WTC11 (cell line): ENCODE measurements around the gene SELENOW. TPM values are rescaled to one million over a fixed set of nuclear protein-coding genes. Genes with fewer than 3 reads are reported as not detected.

Experiments used
- AR ChIP-seq: fragments of 250-450 bp; sonication (Bioruptor Pico); IDR thresholded peaks from 2 replicates; pipeline ENCODE4 v1.9.0; 2021; ENCODE audit warnings: mild to moderate bottlenecking
- ARID4B ChIP-seq: sonication (generic); formaldehyde crosslinking; IDR thresholded peaks from 2 replicates; pipeline ENCODE4 v1.8.0; 2023; ENCODE audit warnings: missing genetic modification reagents, mild to moderate bottlenecking, borderline replicate concordance
- ATF3 ChIP-seq: sonication (generic); formaldehyde crosslinking; conservative IDR thresholded peaks from 2 replicates; pipeline ENCODE4 v1.8.1; 2022; ENCODE audit warnings: mild to moderate bottlenecking, missing genetic modification reagents
- CBFB ChIP-seq: sonication (generic); formaldehyde crosslinking; IDR thresholded peaks from 2 replicates; pipeline ENCODE4 v1.8.1; 2022; ENCODE audit warnings: mild to moderate bottlenecking, low read depth, missing genetic modification reagents
- CDX4 ChIP-seq: fragments of 250-450 bp; sonication (Bioruptor Pico); IDR thresholded peaks from 2 replicates; pipeline ENCODE4 v1.9.0; 2021; ENCODE audit warnings: moderate library complexity, mild to moderate bottlenecking, inconsistent platforms, borderline replicate concordance
- CREB1 ChIP-seq: sonication (generic); formaldehyde crosslinking; IDR thresholded peaks from 2 replicates; pipeline ENCODE4 v1.8.0; 2023; ENCODE audit warnings: mild to moderate bottlenecking, missing genetic modification reagents
- CREM ChIP-seq: sonication (generic); formaldehyde crosslinking; IDR thresholded peaks from 2 replicates; pipeline ENCODE4 v1.8.1; 2022; ENCODE audit warnings: mild to moderate bottlenecking, missing genetic modification reagents, moderate library complexity
- E2F1 ChIP-seq: sonication (generic); formaldehyde crosslinking; IDR thresholded peaks from 2 replicates; pipeline ENCODE4 v1.8.0; 2022; ENCODE audit warnings: mild to moderate bottlenecking, missing genetic modification reagents
- ELF4 ChIP-seq: sonication (generic); formaldehyde crosslinking; IDR thresholded peaks from 2 replicates; pipeline ENCODE4 v1.8.1; 2022; ENCODE audit warnings: low read depth, mild to moderate bottlenecking, moderate library complexity, missing genetic modification reagents
- EMX1 ChIP-seq: fragments of 250-450 bp; sonication (Bioruptor Pico); IDR thresholded peaks from 2 replicates; pipeline ENCODE4 v1.8.0; 2021; ENCODE audit warnings: mild to moderate bottlenecking
- ETV6 ChIP-seq: sonication (generic); formaldehyde crosslinking; IDR thresholded peaks from 2 replicates; pipeline ENCODE4 v1.8.1; 2022; ENCODE audit warnings: mild to moderate bottlenecking, missing genetic modification reagents
- IRF1 ChIP-seq: sonication (generic); formaldehyde crosslinking; IDR thresholded peaks from 2 replicates; pipeline ENCODE4 v1.8.0; 2023; ENCODE audit warnings: missing genetic modification reagents
- JAZF1 ChIP-seq: fragments of 250-450 bp; sonication (Bioruptor Pico); IDR thresholded peaks from 2 replicates; pipeline ENCODE4 v1.9.0; 2021; ENCODE audit warnings: moderate library complexity, mild to moderate bottlenecking, inconsistent platforms
- MAX ChIP-seq: sonication (generic); formaldehyde crosslinking; IDR thresholded peaks from 2 replicates; pipeline ENCODE4 v1.8.0; 2022; ENCODE audit warnings: mild to moderate bottlenecking, missing genetic modification reagents
- MXD4 ChIP-seq: fragments of 250-450 bp; sonication (Bioruptor Pico); IDR thresholded peaks from 2 replicates; pipeline ENCODE4 v1.8.0; 2021; ENCODE audit warnings: mild to moderate bottlenecking, moderate library complexity, borderline replicate concordance
- NFE2L1 ChIP-seq: sonication (generic); formaldehyde crosslinking; IDR thresholded peaks from 2 replicates; pipeline ENCODE4 v1.8.1; 2023; ENCODE audit warnings: missing genetic modification reagents
- NR2C2 ChIP-seq: sonication (generic); formaldehyde crosslinking; IDR thresholded peaks from 2 replicates; pipeline ENCODE4 v1.8.0; 2022; ENCODE audit warnings: mild to moderate bottlenecking, missing genetic modification reagents
- SP1 ChIP-seq: sonication (generic); formaldehyde crosslinking; conservative IDR thresholded peaks from 2 replicates; pipeline ENCODE4 v1.8.1; 2022; ENCODE audit warnings: missing genetic modification reagents
- TEAD1 ChIP-seq: sonication (generic); formaldehyde crosslinking; IDR thresholded peaks from 2 replicates; pipeline ENCODE4 v1.8.0; 2022; ENCODE audit warnings: mild to moderate bottlenecking, missing genetic modification reagents
- ZBTB43 ChIP-seq: sonication (generic); formaldehyde crosslinking; IDR thresholded peaks from 2 replicates; pipeline ENCODE4 v1.8.1; 2023; ENCODE audit warnings: mild to moderate bottlenecking, missing genetic modification reagents
- ZNF138 ChIP-seq: sonication (generic); formaldehyde crosslinking; conservative IDR thresholded peaks from 2 replicates; pipeline ENCODE4 v1.8.1; 2022; ENCODE audit warnings: mild to moderate bottlenecking, moderate library complexity, missing genetic modification reagents
- ZNF416 ChIP-seq: fragments of 250-450 bp; sonication (Bioruptor Pico); IDR thresholded peaks from 2 replicates; pipeline ENCODE4 v1.9.0; 2021; ENCODE audit warnings: mild to moderate bottlenecking, inconsistent platforms
- ZSCAN18 ChIP-seq: fragments of 250-450 bp; sonication (Bioruptor Pico); IDR thresholded peaks from 2 replicates; pipeline ENCODE4 v2.1.2; 2022; ENCODE audit warnings: mild to moderate bottlenecking, moderate library complexity
- total RNA-seq: library from RNA; stranded (reverse); gene quantifications from 3 replicates; pipeline ENCODE4 v1.2.3, GENCODE V29; 2021

SELENOW gene
- total RNA-seq, 1 experiment from 2014 or later: 391 TPM

- TF ChIP-seq AR: no peak
- no peak for TF ChIP-seq ELF4
- peak; percentile 51; the same call in 1 of the 2 replicates for TF ChIP-seq CREM
- no peak for TF ChIP-seq ZNF416
- no peak for TF ChIP-seq JAZF1 (CRISPR knock-in tag)
- TF ChIP-seq NFE2L1 (CRISPR knock-in tag): peak; percentile 20; the same call in 1 of the 2 replicates
- peak; percentile 63 for TF ChIP-seq MAX (CRISPR knock-in tag)
- peak; percentile 99 for TF ChIP-seq SP1
- no peak; the same call in none of the 2 replicates for TF ChIP-seq ETV6 (CRISPR knock-in tag)
- TF ChIP-seq CDX4: no peak
- no peak for TF ChIP-seq NR2C2 (CRISPR knock-in tag)
- no peak; the same call in 1 of the 2 replicates for TF ChIP-seq CREB1 (CRISPR knock-in tag)
- 0 out of 2 replicates have a peak, but pooled peaks have one; percentile 20 for TF ChIP-seq ZBTB43 (CRISPR knock-in tag)
- TF ChIP-seq ZNF138 (CRISPR knock-in tag): peak; percentile 28; the same call in 1 of the 2 replicates
- no peak for TF ChIP-seq E2F1
- peak; percentile 42; the same call in 1 of the 2 replicates for TF ChIP-seq ARID4B (CRISPR knock-in tag)
- TF ChIP-seq IRF1 (CRISPR knock-in tag): 0 out of 2 replicates have a peak, but pooled peaks have one; percentile 23
- TF ChIP-seq MXD4 (CRISPR knock-in tag): no peak
- no peak for TF ChIP-seq ZSCAN18 (CRISPR knock-in tag)
- TF ChIP-seq EMX1 (CRISPR knock-in tag): no peak
- peak; percentile 32; the same call in 1 of the 2 replicates for TF ChIP-seq CBFB (CRISPR knock-in tag)
- no peak for TF ChIP-seq ATF3 (CRISPR knock-in tag)
- TF ChIP-seq TEAD1 (CRISPR knock-in tag): peak; percentile 79
Observed at GRCh38 chr19:47778049-47778953, at the start of gene SELENOW (continued).
